Psoas muscle (tissue), 8 donors: Measurements from ENCODE around the gene TEDC2. TPM values are rescaled to one million over a fixed set of nuclear protein-coding genes. Genes with fewer than 3 reads are reported as not detected.

Experiments
- ATAC-seq, 4 donors: fragments of 200-7000 bp; cut with Tn5 transposase; one replicate each; pipeline ENCODE4 v1.9.1; 2020; ENCODE audit warnings: moderate library complexity in 3 of 4, mild to moderate bottlenecking in 2 of 4
- DNase-seq, 2 donors: peaks; one replicate each; pipeline ENCODE4 v3.0.0-alpha.2; 2020
- H3K27ac ChIP-seq: fragments of 200-600 bp; one replicate; pipeline ENCODE4 v1.8.0; 2022
- H3K27me3 ChIP-seq, 3 donors: fragments of 200-600 bp in 1 of 3; one replicate each; pipeline versions ENCODE4 v1.6.1 to v1.8.0; 2013 to 2022; ENCODE audit warnings: low read length in 2 of 3, mild to moderate bottlenecking in 2 of 3, moderate library complexity in 1 of 3; ENCODE audit not compliant: insufficient read depth in 3 of 3
- H3K36me3 ChIP-seq, 2 donors: fragments of 200-600 bp in 1 of 2; one replicate each; pipeline versions ENCODE4 v1.6.1 to v1.8.0; 2013 to 2022; ENCODE audit warnings: low read depth in 1 of 2, mild to moderate bottlenecking in 1 of 2, moderate library complexity in 1 of 2; ENCODE audit not compliant: insufficient read depth in 1 of 2
- H3K4me1 ChIP-seq: fragments of 200-600 bp; one replicate; pipeline ENCODE4 v1.8.0; 2022
- H3K4me3 ChIP-seq: fragments of 200-600 bp; one replicate; pipeline ENCODE4 v1.8.0; 2022; ENCODE audit warnings: mild to moderate bottlenecking
- H3K9me3 ChIP-seq: fragments of 200-600 bp; one replicate; pipeline ENCODE4 v1.8.0; 2022
- CTCF ChIP-seq: fragments of 200-600 bp; IDR thresholded peaks from one replicate; pipeline ENCODE4 v1.8.0; 2022; ENCODE audit warnings: antibody characterized with exemption
- WGBS, 3 donors: extraction: QIAGEN DNeasy Blood & Tissue Kit; methylation state at CpG; one replicate each; pipeline versions ENCODE4 v1.1.6 to v1.1.7; 2013; 5-methylcytosine and 5-hydroxymethylcytosine counted together
- intact Hi-C, 2 donors: fragments of 100-400 bp; cut with DNase I; formaldehyde crosslinking; loops; one replicate each; pipeline versions ENCODE4 v1.11.0 to v1.14.2; 2022
- polyA plus RNA-seq, 3 donors: library from polyadenylated mRNA; stranded (reverse); fragments of 200-250 nt; gene quantifications; one replicate each; pipeline ENCODE4 v1.2.3, GENCODE V29; 2013
- total RNA-seq, 4 donors: library from RNA; stranded (reverse); fragmentation: NEBNext Ultra II Directional in 2 of 4; extraction: Animal tissue kit (Norgen Biotek cat#: 25700) in 2 of 4; gene quantifications; one replicate each; pipeline versions ENCODE4 v1.2.1 to v1.2.4, GENCODE V29; 2021 to 2023
- donor health status: healthy with polysubstance abuse.
- donor health status: DM: no; HTN: no; CAD: no; lungs with moderate emphysema.
- donor health status: Bipolar disorder and iron deficiency.
- donor health status: healthy.
- donor health status: DM: yes; HTN: yes; CAD: no.
- donor health status: DM: no; HTN: no; CAD: no.
- donor health status: DM: no; HTN: no; CAD: no.
- donor health status: DM: yes; HTN: yes; CAD: no.

The TEDC2 gene
- total and polyA plus RNA-seq, 7 donors, result 0.25 to 3.0 (median 0.61) TPM

- H3K27me3 ChIP-seq, result no peaks in the 10 kb centered on the region
- H3K9me3 ChIP-seq, result no peaks in the 10 kb centered on the region
- peaks cover 0 to 14% of the 10 kb centered on the region in 2 donors for H3K36me3 ChIP-seq
- H3K4me3 ChIP-seq, result no peak overlapping the region
- no peak for TF ChIP-seq CTCF
- 95 to 97% (median 97%) methylated on average over 8 of the region's 8 CpGs for WGBS, 3 donors
- H3K4me1 ChIP-seq, result no peaks in the 10 kb centered on the region
- no peak for ATAC-seq
- no peak for DNase-seq
- intact Hi-C loops, result no loop called here
- no peak overlapping the region for H3K27ac ChIP-seq
These were observed 7.3 kb upstream of the TEDC2 start for GRCh38 chr16:2452650-2453049.

- Histone ChIP-seq H3K4me3 (no peak overlapping the region), H3K36me3 (peaks cover 0 to 9% of the 10 kb centered on the region in 2 donors), H3K27ac (no peak overlapping the region), H3K9me3 (no peaks in the 10 kb centered on the region), H3K4me1 (peaks cover 5% of the 10 kb centered on the region), H3K27me3 (no peaks in the 10 kb centered on the region)
- DNase-seq, result no peak
- ATAC-seq, result no peak
- no peak for TF ChIP-seq CTCF
- intact Hi-C loops, result no loop called here
- 93 to 95% (median 94%) methylated on average over 28 of the region's 28 CpGs for WGBS, 3 donors
These were observed 4.6 kb upstream of the TEDC2 start for GRCh38 chr16:2455081-2455845.

- intact Hi-C loops, result no loop called here
- H3K27me3 ChIP-seq, result no peaks in the 10 kb centered on the region
- ATAC-seq (no peak), DNase-seq (no peak)
- peaks cover 8% of the 10 kb centered on the region for H3K4me1 ChIP-seq
- no peaks in the 10 kb centered on the region for H3K9me3 ChIP-seq
- H3K27ac ChIP-seq, result no peak overlapping the region
- 93 to 95% (median 95%) methylated on average over 21 of the region's 21 CpGs for WGBS, 3 donors
- no peak overlapping the region for H3K4me3 ChIP-seq
- TF ChIP-seq CTCF, result no peak
- peaks cover 0 to 9% of the 10 kb centered on the region in 2 donors for H3K36me3 ChIP-seq
These were observed 3.3 kb upstream of the TEDC2 start for GRCh38 chr16:2456551-2457153.

DNA sequence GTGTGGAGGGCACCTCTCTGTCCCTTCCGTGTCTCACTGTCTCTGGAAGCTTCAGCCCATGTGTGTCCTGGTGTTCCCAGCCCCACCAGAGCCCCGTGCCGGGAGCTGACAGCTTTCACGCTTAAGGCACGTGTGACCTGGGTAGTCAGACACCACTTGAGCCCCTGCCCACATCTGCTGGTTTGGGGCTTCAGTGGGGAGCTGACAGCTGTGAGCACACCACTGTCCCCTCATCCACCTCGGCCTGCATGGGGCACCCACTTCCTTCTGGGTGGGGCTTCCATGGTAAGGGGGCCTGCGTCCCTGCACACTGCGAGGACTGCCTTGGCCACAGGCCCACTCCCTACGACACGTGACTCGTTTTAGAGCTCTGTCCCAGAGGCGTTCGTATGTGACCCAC, 2.6 kb upstream of the TEDC2 start:
- intact Hi-C loops, result no loop called here
- WGBS, 3 donors, result 59 to 68% (median 68%) methylated on average over 13 of the region's 13 CpGs
- H3K36me3 ChIP-seq, result peaks cover 0 to 9% of the 10 kb centered on the region in 2 donors
- peaks cover 8% of the 10 kb centered on the region for H3K4me1 ChIP-seq
- ATAC-seq, result no peak
- no peak overlapping the region for H3K4me3 ChIP-seq
- no peaks in the 10 kb centered on the region for H3K27me3 ChIP-seq
- no peak for TF ChIP-seq CTCF
- H3K27ac ChIP-seq, result no peak overlapping the region
- no peak for DNase-seq
- no peaks in the 10 kb centered on the region for H3K9me3 ChIP-seq
